H1 (cell line): Measurements from ENCODE around the gene GSE1. TPM values are rescaled to one million over a fixed set of nuclear protein-coding genes. Genes with fewer than 3 reads are reported as not detected.

Experiments used
- JUN ChIP-seq: IDR thresholded peaks from 2 replicates; pipeline ENCODE4 v1.6.1; 2011; ENCODE audit warnings: low read depth, mild to moderate bottlenecking, improper control_type of control experiment, low read length
- KDM1A ChIP-seq: fragments of 200-600, 300-600 bp; sonication (generic); IDR thresholded peaks from 2 replicates; pipeline ENCODE4 v1.7.1; 2016; ENCODE audit warnings: mild to moderate bottlenecking, low read length, borderline replicate concordance
- NRF1 ChIP-seq: IDR thresholded peaks from 2 replicates; pipeline ENCODE4 v1.6.1; 2011; ENCODE audit warnings: mild to moderate bottlenecking, low read depth, low read length, improper control_type of control experiment
- POLR2A ChIP-seq, 2 experiments: IDR thresholded peaks; 1 replicate in 1 of 2; 2 replicates in 1 of 2; pipeline ENCODE4 v1.6.1; 2011; ENCODE audit warnings: low read depth in 2 of 2, low read length in 2 of 2, mild to moderate bottlenecking in 2 of 2; ENCODE audit errors: control extremely low read depth in 1 of 2
- RAD21 ChIP-seq, 2 experiments: IDR thresholded peaks in 1 of 2; conservative IDR thresholded peaks in 1 of 2; 2 replicates each; pipeline ENCODE4 v1.6.1; 2011; ENCODE audit warnings: low read depth in 2 of 2, low read length in 2 of 2, improper control_type of control experiment in 1 of 2, inconsistent platforms in 1 of 2, mild to moderate bottlenecking in 1 of 2, moderate library complexity in 1 of 2
- RNF2 ChIP-seq: fragments of 200-900, 300-1000 bp; sonication (generic); IDR thresholded peaks from 2 replicates; pipeline ENCODE4 v1.7.1; 2016; ENCODE audit warnings: borderline replicate concordance, low read depth, mild to moderate bottlenecking, antibody characterized with exemption, low read length; ENCODE audit not compliant: poor library complexity, severe bottlenecking; ENCODE audit errors: missing control alignments
- RXRA ChIP-seq: IDR thresholded peaks from 2 replicates; pipeline ENCODE4 v1.6.1; 2011; ENCODE audit warnings: low read depth, mild to moderate bottlenecking, low read length, moderate library complexity; ENCODE audit not compliant: insufficient read depth
- polyA plus RNA-seq, 7 experiments: library from polyadenylated mRNA; depleted of rRNA in 3 of 7; stranded (reverse) in 5 of 7; unstranded in 2 of 7; fragments of >200 nt in 5 of 7; fragments of 200-250 nt in 2 of 7; gene quantifications; 1 replicate in 5 of 7; 2 replicates in 1 of 7; 4 replicates in 1 of 7; pipeline versions ENCODE4 v1.2.1 to v1.2.3, GENCODE V29; 2011 to 2013; ENCODE audit warnings: missing spikeins in 2 of 7, mixed read lengths in 2 of 7
- total RNA-seq: library from RNA; stranded (reverse); fragmentation: NEBNext Ultra II Directional; extraction: Animal tissue kit (Norgen Biotek cat#: 25700); gene quantifications from 2 replicates; pipeline ENCODE4 v1.2.1, GENCODE V29; 2021
- TF ChIP-seq, protein P1 (sequence below): fragments of 300-600 bp; sonication (generic); IDR thresholded peaks from 2 replicates; pipeline ENCODE4 v1.7.1; 2012; ENCODE audit warnings: low read length, moderate library complexity, mild to moderate bottlenecking, inconsistent platforms; ENCODE audit not compliant: insufficient replicate concordance

The GSE1 gene
- total and polyA plus RNA-seq, 2 of the 8 experiments (the other 6 are each of a cell fraction or from before 2014, with no cell fraction given) = 26.0 to 65.6 TPM

DNA sequence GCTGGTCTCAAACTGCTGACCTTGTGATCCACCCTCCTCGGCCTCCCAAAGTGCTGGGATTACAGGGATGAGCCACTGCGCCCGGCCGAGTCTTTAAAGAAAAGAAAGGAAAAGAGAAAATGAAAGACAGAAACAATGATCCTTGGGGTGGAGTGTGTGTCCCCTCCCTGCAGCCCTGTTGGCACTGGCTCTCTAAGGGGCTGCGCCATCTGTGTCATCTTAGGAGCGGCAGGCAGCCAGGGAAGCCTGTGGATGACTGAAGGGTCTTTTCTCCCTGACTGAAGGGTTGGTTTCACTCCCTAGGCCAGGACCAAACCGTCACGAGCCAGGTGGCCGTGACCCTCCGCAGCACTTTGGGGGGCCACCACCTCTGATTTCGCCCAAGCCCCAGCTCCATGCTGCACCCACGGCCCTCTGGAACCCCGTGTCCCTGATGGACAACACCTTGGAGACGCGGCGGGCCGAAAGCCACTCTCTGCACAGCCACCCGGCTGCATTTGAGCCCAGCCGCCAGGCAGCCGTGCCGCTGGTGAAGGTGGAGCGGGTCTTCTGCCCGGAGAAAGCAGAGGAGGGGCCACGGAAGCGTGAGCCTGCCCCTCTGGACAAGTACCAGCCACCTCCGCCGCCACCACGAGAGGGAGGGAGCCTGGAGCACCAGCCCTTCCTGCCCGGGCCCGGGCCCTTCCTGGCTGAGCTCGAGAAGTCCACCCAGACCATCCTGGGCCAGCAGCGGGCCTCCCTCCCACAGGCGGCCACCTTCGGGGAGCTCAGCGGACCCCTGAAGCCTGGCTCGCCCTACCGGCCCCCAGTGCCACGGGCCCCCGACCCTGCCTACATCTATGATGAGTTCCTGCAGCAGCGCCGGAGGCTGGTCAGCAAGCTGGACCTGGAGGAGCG, 48.0 kb downstream of the GSE1 start (continued):
- TF ChIP-seq, protein P1, sequence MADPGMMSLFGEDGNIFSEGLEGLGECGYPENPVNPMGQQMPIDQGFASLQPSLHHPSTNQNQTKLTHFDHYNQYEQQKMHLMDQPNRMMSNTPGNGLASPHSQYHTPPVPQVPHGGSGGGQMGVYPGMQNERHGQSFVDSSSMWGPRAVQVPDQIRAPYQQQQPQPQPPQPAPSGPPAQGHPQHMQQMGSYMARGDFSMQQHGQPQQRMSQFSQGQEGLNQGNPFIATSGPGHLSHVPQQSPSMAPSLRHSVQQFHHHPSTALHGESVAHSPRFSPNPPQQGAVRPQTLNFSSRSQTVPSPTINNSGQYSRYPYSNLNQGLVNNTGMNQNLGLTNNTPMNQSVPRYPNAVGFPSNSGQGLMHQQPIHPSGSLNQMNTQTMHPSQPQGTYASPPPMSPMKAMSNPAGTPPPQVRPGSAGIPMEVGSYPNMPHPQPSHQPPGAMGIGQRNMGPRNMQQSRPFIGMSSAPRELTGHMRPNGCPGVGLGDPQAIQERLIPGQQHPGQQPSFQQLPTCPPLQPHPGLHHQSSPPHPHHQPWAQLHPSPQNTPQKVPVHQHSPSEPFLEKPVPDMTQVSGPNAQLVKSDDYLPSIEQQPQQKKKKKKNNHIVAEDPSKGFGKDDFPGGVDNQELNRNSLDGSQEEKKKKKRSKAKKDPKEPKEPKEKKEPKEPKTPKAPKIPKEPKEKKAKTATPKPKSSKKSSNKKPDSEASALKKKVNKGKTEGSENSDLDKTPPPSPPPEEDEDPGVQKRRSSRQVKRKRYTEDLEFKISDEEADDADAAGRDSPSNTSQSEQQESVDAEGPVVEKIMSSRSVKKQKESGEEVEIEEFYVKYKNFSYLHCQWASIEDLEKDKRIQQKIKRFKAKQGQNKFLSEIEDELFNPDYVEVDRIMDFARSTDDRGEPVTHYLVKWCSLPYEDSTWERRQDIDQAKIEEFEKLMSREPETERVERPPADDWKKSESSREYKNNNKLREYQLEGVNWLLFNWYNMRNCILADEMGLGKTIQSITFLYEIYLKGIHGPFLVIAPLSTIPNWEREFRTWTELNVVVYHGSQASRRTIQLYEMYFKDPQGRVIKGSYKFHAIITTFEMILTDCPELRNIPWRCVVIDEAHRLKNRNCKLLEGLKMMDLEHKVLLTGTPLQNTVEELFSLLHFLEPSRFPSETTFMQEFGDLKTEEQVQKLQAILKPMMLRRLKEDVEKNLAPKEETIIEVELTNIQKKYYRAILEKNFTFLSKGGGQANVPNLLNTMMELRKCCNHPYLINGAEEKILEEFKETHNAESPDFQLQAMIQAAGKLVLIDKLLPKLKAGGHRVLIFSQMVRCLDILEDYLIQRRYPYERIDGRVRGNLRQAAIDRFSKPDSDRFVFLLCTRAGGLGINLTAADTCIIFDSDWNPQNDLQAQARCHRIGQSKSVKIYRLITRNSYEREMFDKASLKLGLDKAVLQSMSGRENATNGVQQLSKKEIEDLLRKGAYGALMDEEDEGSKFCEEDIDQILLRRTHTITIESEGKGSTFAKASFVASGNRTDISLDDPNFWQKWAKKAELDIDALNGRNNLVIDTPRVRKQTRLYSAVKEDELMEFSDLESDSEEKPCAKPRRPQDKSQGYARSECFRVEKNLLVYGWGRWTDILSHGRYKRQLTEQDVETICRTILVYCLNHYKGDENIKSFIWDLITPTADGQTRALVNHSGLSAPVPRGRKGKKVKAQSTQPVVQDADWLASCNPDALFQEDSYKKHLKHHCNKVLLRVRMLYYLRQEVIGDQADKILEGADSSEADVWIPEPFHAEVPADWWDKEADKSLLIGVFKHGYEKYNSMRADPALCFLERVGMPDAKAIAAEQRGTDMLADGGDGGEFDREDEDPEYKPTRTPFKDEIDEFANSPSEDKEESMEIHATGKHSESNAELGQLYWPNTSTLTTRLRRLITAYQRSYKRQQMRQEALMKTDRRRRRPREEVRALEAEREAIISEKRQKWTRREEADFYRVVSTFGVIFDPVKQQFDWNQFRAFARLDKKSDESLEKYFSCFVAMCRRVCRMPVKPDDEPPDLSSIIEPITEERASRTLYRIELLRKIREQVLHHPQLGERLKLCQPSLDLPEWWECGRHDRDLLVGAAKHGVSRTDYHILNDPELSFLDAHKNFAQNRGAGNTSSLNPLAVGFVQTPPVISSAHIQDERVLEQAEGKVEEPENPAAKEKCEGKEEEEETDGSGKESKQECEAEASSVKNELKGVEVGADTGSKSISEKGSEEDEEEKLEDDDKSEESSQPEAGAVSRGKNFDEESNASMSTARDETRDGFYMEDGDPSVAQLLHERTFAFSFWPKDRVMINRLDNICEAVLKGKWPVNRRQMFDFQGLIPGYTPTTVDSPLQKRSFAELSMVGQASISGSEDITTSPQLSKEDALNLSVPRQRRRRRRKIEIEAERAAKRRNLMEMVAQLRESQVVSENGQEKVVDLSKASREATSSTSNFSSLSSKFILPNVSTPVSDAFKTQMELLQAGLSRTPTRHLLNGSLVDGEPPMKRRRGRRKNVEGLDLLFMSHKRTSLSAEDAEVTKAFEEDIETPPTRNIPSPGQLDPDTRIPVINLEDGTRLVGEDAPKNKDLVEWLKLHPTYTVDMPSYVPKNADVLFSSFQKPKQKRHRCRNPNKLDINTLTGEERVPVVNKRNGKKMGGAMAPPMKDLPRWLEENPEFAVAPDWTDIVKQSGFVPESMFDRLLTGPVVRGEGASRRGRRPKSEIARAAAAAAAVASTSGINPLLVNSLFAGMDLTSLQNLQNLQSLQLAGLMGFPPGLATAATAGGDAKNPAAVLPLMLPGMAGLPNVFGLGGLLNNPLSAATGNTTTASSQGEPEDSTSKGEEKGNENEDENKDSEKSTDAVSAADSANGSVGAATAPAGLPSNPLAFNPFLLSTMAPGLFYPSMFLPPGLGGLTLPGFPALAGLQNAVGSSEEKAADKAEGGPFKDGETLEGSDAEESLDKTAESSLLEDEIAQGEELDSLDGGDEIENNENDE = no peak
- TF ChIP-seq KDM1A (no peak), RAD21 (IDR thresholded peaks at IDR 0.05 in 1 of 2, conservative IDR thresholded peaks at IDR 0.05 in 1 of 2; ENCODE audit: low read depth in 2 of 2, low read length in 2 of 2) (no peak), RXRA (no peak), NRF1 (no peak), RNF2 (no peak), JUN (no peak), POLR2A (IDR thresholded peaks at IDR 0.05; ENCODE audit: control extremely low read depth in 1 of 2, low read depth in 2 of 2, low read length in 2 of 2) (no peak)
